Measurements from ENCODE around the gene CYP27B1. TPM values are rescaled to one million over a fixed set of nuclear protein-coding genes. Genes with fewer than 3 reads are reported as not detected.

The CYP27B1 gene
- total RNA-seq, 1 donor from 2014 or later: 4.7 TPM

DNA sequence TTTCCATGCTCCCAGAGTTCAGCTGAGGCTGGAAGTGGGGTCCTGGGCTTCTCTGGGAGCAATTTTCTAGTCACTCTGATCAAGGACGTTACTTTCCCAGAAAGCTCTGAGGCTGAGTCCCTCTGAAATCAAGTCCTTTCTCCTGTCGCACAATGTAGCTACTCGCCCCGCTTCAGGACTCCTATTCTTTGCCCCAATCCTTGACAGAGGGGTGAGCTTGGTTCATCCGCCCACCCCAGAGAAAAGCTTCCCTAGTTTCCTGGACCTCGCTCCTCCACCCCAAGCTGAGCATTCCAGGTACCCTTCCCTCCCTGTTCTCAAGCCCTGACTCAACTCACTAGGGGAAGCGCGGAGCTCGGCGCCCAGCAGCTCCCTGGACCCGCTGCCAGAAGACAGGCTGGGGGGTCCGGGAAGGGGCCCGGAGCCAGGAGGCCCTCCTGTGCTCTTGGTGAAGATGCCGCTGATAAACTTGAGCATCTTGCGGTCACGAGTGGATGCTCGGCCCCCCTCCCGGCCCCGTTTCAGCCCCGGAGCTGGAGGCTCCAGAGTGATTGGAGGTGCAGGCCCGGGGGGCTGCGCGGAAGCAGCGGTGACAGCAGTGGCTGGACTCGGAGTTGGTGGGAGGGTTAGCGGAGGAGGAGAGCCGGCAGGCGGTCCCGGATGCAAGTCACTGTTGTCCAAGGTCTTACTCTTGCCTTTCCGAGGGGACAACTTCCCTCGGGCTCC lies 30.0 kb downstream of the CYP27B1 start:
- H3K27me3 Mint-ChIP-seq (ENCODE audit: low read depth): peaks cover 88% of the 10 kb centered on the region
- no peak overlapping the region for H3K27ac Mint-ChIP-seq
- H3K36me3 Mint-ChIP-seq: no peaks in the 10 kb centered on the region
- H3K9me3 Mint-ChIP-seq: no peaks in the 10 kb centered on the region
- H3K4me1 Mint-ChIP-seq: peaks cover 15% of the 10 kb centered on the region
- DNase-seq (ENCODE audit: low spot score in 2 of 2, unreplicated experiment in 2 of 2): no peak
- TF ChIP-seq, protein P1, sequence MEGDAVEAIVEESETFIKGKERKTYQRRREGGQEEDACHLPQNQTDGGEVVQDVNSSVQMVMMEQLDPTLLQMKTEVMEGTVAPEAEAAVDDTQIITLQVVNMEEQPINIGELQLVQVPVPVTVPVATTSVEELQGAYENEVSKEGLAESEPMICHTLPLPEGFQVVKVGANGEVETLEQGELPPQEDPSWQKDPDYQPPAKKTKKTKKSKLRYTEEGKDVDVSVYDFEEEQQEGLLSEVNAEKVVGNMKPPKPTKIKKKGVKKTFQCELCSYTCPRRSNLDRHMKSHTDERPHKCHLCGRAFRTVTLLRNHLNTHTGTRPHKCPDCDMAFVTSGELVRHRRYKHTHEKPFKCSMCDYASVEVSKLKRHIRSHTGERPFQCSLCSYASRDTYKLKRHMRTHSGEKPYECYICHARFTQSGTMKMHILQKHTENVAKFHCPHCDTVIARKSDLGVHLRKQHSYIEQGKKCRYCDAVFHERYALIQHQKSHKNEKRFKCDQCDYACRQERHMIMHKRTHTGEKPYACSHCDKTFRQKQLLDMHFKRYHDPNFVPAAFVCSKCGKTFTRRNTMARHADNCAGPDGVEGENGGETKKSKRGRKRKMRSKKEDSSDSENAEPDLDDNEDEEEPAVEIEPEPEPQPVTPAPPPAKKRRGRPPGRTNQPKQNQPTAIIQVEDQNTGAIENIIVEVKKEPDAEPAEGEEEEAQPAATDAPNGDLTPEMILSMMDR (IDR thresholded peaks at IDR 0.05; ENCODE audit: unreplicated experiment): no peak
- H3K4me3 Mint-ChIP-seq: peak overlapping the region; percentile 54

DNA sequence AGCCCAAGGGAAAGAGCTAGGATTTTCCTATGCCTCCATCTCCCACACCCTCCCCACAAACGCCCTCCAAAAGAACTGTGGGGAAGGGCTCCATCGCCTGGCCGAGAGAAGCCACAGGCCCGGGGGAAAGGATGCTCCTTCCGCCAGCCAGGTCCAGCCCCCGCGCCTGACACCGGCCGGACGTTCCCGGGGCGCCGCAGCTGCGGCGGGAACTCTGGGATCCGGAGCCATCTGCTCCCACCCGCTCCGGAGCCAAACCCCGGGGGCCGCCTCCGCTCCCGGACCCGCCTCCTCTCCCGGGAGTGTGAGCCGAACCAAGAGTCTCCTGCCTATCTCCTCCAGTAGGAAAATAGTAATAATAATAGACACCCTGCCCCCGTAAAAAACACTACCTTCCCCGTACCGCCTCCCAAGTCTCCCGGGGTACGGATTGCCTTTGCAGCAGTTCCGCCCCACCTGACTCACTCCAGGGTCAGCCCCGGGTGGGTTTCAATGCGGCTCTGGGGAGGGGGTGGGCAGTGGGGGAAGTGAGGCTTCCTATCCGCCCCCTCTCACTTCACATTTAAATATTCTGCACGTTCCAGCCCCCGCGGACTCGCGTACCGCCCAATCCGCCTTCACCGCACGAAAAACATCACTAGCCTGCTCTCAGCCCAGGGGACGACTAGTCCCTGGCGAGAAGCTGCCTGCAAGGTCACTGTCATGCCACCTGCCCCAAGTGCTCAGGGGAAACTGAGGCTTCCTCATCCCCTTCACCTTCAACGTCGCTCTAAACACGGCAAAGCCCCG lies 30.7 kb downstream of the CYP27B1 start:
- no peak for DNase-seq (ENCODE audit: low spot score in 2 of 2, unreplicated experiment in 2 of 2)
- H3K4me3 Mint-ChIP-seq: peak overlapping the region; percentile 54

DNA sequence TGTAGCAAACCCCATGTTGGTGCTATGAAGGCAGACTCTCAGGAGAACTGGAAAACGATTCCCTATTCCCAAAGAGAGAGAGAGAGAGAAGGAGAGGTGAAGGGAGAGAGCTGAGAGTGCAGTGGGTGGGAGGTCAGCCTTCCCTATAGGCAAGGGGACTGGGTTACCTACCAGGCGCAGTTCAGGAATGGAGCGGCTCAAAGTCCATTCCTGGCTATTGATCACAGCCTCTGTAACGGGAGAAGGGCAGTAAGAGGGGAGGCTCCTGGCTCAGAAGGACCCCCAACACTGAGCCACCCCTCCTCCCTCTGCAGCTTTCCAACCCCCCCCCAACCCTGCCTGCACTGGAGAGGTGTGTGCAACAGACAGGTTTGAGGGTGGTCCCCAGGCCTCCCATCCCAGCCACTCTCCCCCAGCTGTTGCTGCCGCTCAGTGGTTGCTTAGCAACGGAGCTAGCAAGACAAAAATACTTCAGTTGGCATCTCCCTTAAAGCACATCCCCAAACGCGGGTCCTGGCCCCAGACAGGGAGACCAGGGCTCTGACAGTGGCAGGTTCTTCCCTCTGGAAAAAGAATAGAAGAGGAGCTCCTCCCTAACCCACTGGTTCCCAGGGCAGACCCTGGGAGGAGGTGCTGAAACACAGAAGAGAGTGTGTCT lies 31.6 kb downstream of the CYP27B1 start:
- no peaks in the 10 kb centered on the region for H3K9me3 Mint-ChIP-seq
- no peaks in the 10 kb centered on the region for H3K36me3 Mint-ChIP-seq
- H3K4me3 Mint-ChIP-seq: no peak overlapping the region
- TF ChIP-seq, protein P1 (IDR thresholded peaks at IDR 0.05; ENCODE audit: unreplicated experiment): no peak
- no peak for DNase-seq (ENCODE audit: low spot score in 2 of 2, unreplicated experiment in 2 of 2)
- peaks cover 15% of the 10 kb centered on the region for H3K4me1 Mint-ChIP-seq
- H3K27me3 Mint-ChIP-seq (ENCODE audit: low read depth): peaks cover 88% of the 10 kb centered on the region
- H3K27ac Mint-ChIP-seq: no peak overlapping the region

More for the DNA sequence above, 30.7 kb downstream of the CYP27B1 start:
- TF ChIP-seq, protein P1 (IDR thresholded peaks at IDR 0.05; ENCODE audit: unreplicated experiment): no peak
- H3K36me3 Mint-ChIP-seq: no peaks in the 10 kb centered on the region
- no peaks in the 10 kb centered on the region for H3K9me3 Mint-ChIP-seq
- peaks cover 88% of the 10 kb centered on the region for H3K27me3 Mint-ChIP-seq (ENCODE audit: low read depth)
- H3K27ac Mint-ChIP-seq: no peak overlapping the region
- peaks cover 15% of the 10 kb centered on the region for H3K4me1 Mint-ChIP-seq

DNA sequence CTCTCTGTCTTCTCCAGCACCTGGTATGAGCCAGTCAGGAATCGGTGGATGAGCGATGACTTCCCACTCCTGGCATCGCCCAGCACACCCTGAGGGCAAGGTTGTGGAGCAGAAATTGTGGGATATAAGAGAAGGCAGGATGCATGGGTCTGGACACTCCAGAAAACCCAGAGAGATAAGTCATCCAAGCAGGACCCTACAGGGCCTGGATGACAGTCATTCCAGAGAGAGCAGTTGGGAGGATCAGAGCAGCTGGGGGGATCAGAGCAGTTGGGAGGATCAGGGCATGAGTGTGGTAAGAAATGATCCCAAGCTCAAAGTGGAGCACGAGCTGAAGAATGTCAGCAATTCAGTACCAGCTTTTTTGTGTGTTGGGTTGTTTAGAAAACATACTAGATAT lies 32.3 kb downstream of the CYP27B1 start:
- TF ChIP-seq, protein P1 (IDR thresholded peaks at IDR 0.05; ENCODE audit: unreplicated experiment): no peak
- no peaks in the 10 kb centered on the region for H3K36me3 Mint-ChIP-seq
- peaks cover 15% of the 10 kb centered on the region for H3K4me1 Mint-ChIP-seq
- H3K9me3 Mint-ChIP-seq: no peaks in the 10 kb centered on the region
- peaks cover 89% of the 10 kb centered on the region for H3K27me3 Mint-ChIP-seq (ENCODE audit: low read depth)
- no peak overlapping the region for H3K27ac Mint-ChIP-seq
- no peak for DNase-seq (ENCODE audit: low spot score in 2 of 2, unreplicated experiment in 2 of 2)
- H3K4me3 Mint-ChIP-seq: no peak overlapping the region

DNA sequence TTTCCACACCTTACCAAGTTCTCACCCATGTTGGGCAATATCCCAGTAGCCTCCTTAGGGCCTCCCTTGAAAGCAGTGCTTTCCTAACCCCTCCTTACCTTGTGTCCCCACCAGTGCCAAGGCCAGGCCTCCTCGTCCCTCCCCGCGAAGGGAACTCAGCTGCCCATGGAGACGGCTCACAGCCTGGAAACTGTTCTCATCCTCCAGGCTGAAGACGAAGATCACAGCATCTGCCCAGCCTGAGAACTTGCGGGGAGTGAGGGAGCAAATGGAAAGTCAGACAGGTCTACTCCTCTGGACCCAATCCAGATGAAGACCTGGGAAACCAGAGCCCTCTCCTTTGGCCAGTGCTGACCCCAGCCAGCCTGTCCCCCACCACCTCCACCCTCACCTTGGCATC lies 33.0 kb downstream of the CYP27B1 start:
- DNase-seq (ENCODE audit: low spot score in 2 of 2, unreplicated experiment in 2 of 2): no peak
- Mint-ChIP-seq H3K4me3 (no peak overlapping the region), H3K27ac (no peak overlapping the region), H3K36me3 (no peaks in the 10 kb centered on the region), H3K9me3 (no peaks in the 10 kb centered on the region), H3K4me1 (peaks cover 11% of the 10 kb centered on the region), H3K27me3 (ENCODE audit: low read depth) (peaks cover 89% of the 10 kb centered on the region)
- TF ChIP-seq, protein P1 (IDR thresholded peaks at IDR 0.05; ENCODE audit: unreplicated experiment): no peak

Measured in mesothelial cell of epicardium (in vitro differentiated cells).